NK-92 treated with Interleukin-12 subunit alpha and Interleukin-12 subunit beta, amount 100 ng/mL, for 24 hours (cell line): Measurements from ENCODE around the gene LCOR.
"Not testable (repeated sequence)": the region's sequence is repeated elsewhere in the genome, so short reads cannot be mapped to it uniquely, and the experiment has no call there.

Source experiments
- DNase-seq: peaks from one replicate; lab custom pipeline; 2025; lab: John Stamatoyannopoulos, UW

Gene LCOR

DNA sequence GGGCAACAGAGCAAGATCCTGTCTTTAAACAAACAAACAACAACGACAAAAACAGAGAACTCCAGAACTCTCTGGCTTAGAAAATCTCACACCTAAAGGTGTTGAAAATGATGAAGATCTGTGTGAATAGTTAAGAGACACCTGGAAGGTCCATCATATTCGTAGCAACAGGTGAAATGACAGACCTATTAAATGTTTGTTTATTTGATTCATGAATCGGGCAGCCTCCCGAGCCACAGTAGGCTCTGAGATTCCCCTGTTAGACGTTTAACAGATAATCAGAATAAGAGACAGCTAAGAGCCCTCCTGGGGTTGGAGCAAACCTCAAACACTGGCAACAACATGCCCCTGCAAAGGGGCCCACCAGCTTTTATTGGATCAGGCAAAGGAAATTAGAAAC lies 103.7 kb downstream of the LCOR start:
- no peak for DNase-seq

DNA sequence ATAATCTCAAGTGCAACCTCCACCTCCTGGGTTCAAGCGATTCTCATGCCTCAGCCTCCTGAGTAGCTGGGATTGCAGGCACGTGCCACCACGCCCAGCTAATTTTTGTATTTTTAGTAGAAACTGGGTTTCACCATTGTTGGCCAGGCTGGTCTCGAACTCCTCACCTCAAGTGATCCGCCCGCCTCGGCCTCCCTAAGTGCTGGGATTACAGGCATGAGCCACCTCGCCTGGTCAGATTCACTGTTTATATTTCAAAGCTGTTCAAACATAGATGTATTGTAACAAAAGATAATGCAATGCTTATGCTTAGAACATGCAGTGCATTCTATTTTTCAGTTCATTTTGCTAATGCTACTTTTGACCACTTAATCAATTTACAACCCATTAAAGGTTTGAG lies 111.1 kb downstream of the LCOR start:
- DNase-seq, result not testable (repeated sequence)

DNA sequence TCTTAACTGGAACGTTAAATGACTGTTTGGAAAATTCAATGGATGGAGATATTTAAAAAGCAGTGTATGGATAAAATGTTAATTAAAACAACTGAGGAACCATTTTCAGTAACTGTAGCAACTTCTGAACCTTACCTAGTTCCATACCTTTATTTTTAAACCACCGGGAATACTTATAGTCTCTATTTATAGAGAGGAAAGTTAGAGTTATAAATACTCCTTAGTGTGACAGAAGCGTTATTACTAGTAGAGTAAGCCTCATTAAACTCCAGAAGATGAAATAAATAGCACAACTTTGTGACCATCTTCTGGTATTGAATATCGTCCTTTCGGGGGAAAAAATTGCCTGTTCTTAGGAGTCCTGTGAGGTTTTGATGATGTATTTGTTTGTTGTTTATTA lies 114.9 kb downstream of the LCOR start:
- no peak for DNase-seq

DNA sequence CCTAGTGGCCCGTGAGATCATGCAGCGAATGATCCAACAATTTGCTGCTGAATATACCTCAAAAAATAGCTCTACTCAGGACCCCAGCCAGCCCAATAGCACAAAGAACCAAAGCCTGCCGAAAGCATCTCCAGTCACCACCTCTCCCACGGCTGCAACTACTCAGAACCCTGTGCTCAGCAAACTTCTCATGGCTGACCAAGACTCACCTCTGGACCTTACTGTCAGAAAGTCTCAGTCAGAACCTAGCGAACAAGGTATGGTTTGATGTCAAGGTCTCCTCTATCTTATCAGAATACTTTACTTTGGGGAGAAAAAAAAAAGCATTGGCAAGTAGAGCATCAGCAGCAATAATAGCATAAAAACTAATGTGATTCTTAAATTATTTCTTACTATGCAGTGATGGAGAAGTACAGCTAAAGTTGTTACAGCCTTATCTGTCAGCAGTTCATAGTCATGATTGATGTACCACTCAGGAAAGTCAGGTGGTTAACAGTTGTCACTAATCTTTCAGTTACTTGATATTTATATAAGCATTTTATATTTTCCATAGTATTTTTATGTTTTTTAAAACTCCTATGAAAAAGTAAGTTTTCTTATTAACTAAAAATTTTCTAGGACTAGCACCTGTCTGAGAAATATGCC lies 117.1 kb downstream of the LCOR start:
- no peak for DNase-seq

DNA sequence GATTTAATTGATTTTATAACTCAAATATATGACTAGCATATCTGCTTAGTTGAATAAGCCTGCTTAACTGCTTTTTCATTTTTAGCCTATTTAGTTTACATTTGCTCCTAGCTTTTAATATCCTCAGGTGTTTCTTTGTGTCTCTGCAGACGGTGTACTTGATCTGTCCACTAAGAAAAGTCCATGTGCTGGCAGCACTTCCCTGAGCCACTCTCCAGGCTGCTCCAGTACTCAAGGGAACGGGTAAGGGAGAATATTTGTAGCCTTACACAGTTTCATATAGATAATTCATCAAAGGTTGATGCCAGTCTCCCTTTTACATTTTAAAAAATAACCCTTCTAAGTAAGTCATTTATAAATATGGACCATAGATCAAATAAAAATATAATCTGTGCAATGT lies 119.9 kb downstream of the LCOR start:
- no peak for DNase-seq

DNA sequence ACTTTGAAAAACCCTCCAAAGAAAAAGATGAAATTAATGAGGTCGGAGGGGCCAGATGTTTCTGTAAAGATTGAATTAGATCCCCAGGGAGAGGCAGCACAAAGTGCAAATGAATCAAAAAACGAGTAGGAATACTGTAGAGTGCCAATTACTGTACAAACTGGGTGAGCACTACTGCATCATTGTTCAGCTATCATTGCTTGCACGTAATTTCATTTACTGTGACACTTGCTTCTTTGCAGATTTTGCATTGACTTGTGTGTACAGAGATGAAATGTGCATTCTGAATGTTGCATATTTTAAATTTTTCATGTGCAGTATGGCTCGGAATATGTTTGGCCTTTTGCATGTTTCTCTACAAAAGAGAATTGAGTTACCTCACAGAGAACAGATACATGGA lies 123.7 kb downstream of the LCOR start:
- DNase-seq, result no peak

DNA sequence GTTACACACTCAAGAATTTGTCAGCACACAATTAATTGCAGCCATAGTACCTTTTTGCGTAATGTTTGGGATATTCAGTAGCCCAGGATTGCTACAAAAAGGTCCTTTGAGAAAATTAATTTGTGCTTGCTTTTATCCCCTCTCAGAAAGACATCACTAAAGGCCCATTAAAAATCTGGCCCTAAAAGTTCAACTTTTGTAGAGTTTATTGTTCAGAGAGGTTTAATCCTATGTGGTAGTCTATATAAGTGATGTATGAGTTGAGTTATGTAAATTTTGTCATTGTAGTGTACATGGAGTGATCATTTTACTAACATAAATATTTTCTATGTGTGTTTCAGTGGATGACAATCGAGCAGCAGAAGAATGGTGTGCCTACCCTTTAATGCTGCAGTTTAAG lies 126.0 kb downstream of the LCOR start:
- DNase-seq, result no peak

DNA sequence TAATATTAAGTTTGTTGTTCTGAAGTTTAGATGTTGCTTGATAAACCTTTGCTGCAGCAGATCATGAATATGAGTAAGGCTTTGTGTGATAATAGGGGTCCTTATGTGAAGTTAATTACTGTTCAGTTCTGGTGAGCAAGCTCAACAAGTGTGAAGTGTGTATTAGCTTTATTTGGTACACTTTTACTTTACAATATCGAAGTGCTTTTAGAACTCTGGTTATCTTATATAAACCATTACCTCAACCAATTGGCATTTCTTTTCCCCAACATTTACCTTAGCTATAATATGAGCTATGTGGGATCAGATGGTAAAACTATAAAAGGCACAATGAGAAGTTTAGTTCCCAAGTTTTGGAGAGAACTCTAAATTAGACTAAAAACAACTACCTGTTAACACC lies 127.6 kb downstream of the LCOR start:
- no peak for DNase-seq

DNA sequence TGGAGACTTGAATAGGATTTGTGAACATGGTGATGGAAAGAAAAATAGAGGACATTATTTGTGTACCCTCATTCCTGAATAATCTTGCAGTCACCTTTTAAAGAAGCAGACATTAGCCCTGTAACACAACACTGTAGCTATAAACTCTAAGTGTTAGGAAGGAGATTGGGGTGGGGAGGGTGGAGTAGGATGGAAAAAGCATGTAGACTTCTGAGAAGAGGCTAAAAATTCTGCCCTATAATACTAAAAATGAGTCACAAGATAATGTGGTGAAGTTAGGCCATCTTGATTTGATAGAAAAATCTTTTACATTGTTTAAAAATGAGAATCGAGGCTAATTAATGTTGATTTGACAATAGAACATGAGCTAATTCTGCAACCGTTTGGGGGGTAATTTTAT lies 128.8 kb downstream of the LCOR start:
- no peak for DNase-seq

DNA sequence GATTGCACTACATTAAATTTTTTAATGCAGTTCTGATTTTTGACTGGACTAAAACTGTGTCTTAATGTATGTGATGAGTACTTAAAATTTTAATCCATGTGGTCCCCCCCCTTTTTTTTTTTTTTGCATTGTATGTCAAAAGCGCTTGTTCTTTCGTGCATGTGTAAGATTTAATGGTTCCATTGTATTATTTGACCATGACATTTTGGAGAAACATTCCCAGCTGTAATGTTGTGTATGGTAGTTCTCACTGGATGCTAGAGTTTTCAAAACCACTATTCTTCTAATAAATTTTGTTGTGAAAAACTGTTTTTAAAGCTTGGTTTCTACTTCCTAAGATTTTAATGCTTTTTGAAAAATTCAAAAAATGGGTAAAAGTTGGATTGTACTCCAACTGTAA lies 132.0 kb downstream of the LCOR start:
- DNase-seq, result no peak

DNA sequence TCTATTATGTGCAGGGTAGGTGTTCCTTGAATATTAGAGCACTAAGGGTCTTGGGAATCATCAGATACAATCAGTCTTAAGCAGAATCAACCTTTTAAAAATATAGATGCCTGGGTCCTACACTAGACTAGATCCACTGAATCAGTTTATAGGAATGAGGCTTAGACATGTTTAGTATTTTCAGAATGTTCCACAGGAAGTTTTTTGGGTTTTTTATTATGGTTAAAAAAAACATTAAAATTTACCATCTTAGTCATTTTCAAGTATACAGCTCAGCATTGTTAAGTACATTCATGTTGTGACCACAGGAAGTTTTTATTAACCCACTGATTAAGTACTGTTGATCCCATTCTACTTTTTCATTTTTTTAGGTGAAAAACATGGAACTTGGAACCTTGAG lies 135.7 kb downstream of the LCOR start:
- DNase-seq, result no peak

DNA sequence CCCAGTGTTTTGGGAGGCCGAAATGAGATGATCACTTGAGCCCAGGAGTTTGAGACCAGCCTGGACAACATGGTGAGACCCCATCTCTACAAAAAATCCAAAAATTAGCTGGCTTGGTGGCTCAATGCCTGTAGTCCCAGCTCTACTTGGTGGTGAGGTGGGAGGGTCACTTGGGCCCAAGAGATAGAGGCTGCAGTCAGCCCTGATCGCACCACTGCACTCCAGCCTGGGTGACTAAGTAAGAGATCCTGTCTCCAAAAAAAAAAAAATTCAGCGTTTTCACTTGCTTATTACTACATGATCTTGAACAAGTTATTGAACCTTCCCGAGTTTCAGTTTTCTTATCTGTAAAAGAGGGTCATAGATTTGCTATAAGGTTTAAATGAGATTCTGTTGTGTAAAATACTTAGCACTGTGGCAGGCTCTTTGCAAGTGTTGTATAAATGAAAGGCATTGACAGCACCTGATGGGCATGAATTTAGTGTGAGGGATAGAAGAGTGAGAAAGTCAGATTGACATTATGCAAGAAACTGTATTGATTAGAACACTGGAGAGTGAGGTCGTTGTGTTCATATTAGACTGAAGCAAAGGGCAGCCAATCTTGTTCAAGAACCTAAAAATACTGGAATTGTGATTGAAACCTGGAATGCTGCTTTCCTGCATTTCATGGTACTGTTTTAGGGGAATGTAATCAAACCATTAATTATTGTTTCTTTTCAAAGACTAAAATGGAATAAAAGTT lies 136.8 kb downstream of the LCOR start:
- no peak for DNase-seq

DNA sequence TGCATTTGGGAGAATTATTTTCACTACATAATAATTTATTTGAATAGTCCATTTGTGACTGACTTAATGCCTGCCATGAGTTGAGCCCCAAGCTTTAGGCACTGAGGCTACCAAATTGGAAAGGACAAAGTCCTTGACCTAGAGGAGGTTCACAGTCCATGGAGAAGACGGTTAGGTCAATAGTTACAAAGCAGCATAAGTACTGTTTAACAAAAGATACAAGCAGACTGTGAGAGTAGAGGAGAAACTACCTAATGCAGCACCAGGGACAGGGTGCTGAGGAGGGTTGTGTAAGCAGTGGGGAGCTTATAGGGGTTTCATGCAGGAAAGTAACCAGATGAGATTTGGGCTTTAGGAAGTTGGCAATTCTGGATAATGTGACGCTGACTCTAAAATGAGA lies 139.2 kb downstream of the LCOR start:
- DNase-seq, result no peak

DNA sequence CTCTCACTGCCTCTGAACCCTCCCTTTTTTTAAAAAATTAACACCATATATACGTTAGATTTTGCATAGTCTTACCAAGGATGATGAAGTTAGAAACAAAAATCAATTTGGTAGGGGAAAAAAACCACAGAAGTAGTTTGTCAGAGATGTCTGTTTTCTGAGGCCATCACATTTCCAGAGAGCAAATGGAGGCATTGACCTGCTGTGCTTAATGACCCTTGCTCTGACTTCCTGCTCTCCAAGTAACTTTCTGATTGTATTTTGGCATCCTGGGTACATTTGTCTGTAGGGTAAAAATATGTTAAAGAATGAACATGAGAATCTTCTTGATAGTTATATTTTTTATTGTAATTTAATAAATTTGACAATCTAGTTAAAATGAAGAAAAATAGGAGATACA lies 140.2 kb downstream of the LCOR start:
- DNase-seq, result no peak

DNA sequence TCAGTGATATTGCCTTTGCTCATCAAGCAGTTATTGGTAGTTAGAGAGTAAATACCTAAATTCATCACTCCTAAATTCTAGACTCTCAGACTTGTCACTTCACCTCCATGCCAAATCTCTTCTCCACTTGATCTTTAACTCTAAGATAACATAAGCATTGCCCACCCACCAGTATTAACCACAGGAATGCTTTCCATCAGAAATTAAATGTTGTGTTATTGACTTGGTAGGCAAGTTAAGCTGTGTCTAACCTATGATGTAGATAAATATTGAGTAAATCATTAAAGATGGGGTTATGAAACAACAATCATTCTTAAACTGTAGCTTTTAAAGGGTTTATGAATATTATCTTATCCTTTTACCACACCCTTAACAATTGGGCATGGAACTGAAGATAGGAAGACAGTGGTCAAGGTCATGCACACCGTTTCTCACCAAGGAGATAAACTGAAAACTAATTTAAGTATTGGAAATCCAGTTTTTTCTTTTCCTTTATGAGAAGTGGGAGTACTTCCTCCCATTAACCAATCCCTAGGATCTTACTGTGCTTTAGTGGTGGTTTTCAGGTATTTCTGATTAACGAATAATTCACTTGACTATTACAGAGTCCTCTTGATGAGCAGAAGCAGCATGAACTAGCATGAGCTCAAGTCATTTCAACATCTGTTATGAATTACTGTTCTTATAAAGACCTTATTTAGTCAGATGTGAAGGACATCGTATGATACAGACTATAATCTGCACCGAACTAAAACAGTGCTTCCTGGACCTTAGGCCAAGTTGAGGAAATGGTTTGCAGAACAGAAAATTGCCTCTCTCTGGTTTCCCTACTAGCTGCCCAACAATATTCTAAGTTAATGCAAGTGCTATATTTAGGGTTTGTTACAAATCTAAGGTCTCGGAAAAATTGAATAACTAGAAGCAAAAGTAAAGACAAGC lies 142.0 kb downstream of the LCOR start:
- DNase-seq, result no peak

DNA sequence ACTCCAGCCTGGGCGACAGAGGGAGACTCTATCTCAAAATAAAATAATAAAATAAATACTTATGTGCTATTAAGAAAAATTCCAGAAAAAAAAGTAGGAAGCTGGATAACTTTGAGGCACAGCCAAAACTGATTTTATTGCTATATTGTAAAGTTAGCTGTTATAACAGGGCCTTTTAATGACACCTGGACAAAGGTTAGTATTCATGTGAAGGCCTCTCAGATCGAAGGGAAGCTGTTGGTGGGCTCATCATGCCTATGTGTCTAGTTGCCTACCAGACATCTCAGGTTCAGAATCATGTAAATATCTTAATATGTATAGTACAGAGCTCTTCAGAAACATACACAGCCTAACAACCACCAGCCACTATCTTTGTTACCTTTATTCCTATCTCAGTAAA lies 143.0 kb downstream of the LCOR start:
- no peak for DNase-seq

DNA sequence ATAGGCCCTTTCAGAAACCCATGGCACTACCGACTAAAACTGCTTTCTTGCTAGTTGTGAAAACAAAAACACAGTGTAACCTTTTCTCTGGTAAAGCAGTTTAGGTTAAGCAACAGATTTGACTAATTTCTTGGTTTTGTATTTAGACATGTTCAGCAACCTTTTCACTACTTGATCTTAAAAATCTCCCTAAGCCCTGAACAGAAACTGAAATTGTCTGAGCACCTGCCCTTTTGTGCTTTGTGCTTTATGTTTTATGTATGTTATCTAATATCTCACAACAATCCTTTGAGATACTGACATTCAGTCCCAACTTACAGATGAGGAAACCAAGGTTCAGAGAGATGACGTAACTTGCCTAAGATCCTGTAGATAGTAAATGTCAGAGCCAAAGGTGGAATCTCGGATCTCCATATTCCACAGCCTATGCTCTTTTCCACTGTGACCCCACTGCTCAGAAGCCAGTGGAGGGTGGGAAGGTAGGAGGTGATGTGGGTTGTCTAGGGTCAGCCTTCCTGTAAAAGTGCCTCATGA lies 146.6 kb downstream of the LCOR start:
- no peak for DNase-seq

DNA sequence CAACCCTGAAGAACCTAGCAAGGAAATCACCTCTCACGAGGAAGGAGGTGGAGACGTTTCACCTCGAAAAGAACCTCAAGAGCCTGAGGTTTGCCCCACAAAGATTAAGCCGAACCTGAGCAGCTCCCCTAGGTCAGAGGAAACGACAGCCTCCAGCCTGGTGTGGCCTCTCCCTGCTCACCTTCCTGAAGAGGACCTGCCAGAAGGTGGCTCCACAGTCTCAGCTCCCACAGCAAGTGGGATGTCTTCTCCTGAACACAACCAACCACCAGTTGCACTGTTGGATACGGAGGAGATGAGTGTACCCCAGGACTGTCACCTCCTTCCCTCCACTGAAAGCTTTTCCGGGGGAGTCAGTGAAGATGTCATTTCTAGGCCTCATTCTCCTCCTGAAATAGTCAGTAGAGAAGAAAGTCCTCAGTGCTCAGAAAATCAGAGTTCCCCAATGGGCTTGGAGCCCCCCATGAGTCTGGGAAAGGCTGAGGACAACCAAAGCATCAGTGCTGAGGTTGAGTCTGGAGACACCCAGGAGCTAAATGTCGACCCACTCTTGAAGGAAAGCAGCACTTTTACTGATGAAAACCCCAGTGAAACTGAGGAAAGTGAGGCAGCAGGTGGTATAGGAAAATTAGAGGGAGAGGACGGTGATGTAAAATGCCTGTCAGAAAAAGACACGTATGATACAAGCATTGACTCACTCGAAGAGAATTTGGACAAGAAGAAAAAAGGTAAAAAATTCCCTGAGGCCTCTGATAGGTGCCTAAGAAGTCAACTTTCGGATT lies 150.2 kb downstream of the LCOR start:
- no peak for DNase-seq

DNA sequence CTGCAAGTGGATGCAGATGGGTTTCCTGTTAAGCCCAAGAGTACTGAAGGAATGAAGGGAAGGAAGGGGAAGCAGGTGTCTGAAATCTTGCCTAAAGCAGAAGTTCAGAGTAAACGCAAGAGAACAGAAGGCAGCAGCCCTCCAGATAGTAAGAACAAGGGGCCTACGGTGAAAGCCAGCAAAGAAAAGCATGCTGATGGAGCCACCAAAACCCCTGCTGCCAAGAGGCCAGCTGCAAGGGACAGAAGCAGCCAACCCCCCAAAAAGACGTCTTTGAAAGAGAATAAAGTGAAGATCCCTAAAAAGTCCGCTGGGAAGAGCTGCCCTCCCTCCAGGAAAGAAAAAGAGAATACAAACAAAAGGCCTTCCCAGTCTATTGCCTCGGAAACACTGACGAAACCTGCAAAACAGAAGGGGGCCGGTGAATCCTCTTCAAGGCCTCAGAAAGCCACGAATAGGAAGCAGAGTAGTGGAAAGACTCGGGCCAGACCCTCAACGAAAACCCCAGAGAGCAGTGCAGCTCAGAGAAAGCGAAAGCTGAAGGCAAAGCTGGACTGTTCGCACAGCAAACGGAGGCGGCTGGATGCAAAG lies 152.5 kb downstream of the LCOR start:
- no peak for DNase-seq

DNA sequence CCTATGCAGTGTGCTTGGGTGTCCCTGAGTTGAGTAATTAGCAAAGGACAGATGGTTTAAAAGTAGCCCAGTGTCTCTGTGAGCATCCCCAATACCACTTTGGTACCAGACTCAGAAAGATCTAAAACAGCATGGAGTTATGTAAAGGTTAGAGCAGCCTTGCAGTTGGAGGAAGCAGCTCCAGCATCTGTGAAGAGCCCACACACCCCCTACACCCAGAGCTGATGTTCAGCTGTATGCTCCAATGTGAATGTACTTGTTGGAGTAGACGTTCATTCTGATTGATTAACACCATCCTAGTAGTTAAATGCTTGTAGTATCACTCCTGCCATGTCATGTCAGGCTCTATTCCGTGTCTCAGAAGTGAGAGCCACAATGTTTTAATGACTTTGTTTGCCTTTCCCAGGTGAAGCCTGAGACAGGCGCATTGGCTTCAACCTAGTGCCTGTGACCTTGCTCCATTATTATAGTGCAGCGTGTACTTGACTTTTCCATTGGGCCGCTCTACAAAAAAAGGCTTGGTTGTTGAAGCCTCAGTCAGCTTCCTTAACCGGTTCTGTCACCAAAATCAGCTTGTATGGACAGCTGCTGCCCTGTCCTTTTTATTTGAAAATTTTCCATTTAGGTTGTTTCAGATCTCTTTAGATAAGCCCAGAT lies 154.2 kb downstream of the LCOR start:
- no peak for DNase-seq
